AG10803 (cell line): ENCODE results near the gene COPRS.

Experiments used
- DNase-seq: peaks from one replicate; pipeline ENCODE4 v3.0.0; 2010; ENCODE audit warnings: low read depth
- H3K4me3 ChIP-seq: 2 replicates; pipeline ENCODE4 v1.5.1; 2011; ENCODE audit warnings: mild to moderate bottlenecking, low read length, control low read depth
- TF ChIP-seq, protein P1 (sequence below): conservative IDR thresholded peaks from 2 replicates; pipeline ENCODE4 v1.5.1; 2011; ENCODE audit warnings: mild to moderate bottlenecking, low read length, control low read depth, inconsistent platforms

Gene COPRS

DNA sequence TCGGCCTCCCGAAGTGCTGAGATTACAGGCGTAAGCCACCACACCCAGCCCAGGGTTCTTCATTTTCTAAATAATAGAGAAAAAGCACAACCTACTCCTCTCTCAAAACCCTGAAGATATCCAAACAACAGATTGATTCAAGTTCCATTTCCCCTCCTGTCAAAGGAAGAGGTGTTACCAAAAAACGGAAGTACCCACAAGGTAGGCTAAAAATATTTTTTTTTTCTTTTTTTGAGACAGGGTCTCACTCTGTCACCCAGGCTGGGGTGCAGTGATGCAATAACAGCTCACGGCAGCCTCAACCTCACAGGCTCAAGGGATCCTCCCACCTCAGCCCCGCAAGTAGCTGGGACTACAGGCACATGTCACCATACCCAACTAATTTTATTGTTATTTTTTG, 23.5 kb upstream of the COPRS start:
- H3K4me3 ChIP-seq = no peak overlapping the region
- no peak for DNase-seq
- TF ChIP-seq, protein P1, sequence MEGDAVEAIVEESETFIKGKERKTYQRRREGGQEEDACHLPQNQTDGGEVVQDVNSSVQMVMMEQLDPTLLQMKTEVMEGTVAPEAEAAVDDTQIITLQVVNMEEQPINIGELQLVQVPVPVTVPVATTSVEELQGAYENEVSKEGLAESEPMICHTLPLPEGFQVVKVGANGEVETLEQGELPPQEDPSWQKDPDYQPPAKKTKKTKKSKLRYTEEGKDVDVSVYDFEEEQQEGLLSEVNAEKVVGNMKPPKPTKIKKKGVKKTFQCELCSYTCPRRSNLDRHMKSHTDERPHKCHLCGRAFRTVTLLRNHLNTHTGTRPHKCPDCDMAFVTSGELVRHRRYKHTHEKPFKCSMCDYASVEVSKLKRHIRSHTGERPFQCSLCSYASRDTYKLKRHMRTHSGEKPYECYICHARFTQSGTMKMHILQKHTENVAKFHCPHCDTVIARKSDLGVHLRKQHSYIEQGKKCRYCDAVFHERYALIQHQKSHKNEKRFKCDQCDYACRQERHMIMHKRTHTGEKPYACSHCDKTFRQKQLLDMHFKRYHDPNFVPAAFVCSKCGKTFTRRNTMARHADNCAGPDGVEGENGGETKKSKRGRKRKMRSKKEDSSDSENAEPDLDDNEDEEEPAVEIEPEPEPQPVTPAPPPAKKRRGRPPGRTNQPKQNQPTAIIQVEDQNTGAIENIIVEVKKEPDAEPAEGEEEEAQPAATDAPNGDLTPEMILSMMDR = no peak

DNA sequence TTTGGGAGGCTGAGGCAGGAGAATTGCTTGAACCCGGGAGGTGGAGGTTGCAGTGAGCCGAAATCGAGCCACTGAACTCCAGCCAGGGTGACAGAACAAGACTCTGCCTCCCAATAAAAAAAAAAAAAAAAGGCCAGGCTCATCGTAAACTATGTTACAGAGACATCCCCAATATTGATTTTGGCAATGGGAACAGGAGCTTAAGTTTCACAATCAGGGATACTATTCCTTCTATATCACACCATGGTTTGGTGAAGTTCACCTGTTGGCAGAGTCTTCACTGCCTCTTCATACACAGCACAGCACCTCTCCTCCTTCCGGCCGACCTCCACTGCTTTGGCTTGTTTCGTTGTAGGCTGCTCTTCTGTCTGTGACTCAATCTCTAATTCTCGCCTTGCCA, 21.3 kb upstream of the COPRS start:
- no peak overlapping the region for H3K4me3 ChIP-seq
- no peak for DNase-seq
- TF ChIP-seq, protein P1 = no peak

DNA sequence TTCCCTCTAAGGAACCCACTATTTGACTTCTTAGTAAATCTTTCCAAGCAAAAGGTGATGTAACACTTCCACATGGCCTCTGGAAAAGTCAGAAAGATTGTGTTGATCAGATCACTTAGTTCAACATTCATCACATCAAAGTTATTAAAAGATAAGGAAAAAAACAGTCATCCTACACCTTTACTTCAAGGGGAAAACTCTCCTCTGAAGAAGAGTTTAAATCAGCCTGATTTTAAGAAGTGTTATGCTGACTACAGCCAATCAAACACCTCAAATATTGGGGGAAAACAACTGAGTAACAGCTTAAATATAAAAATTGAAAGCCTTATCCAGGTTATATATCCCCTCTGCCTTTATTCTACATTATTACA, 19.6 kb upstream of the COPRS start:
- TF ChIP-seq, protein P1 = no peak
- DNase-seq = no peak
- no peak overlapping the region for H3K4me3 ChIP-seq

DNA sequence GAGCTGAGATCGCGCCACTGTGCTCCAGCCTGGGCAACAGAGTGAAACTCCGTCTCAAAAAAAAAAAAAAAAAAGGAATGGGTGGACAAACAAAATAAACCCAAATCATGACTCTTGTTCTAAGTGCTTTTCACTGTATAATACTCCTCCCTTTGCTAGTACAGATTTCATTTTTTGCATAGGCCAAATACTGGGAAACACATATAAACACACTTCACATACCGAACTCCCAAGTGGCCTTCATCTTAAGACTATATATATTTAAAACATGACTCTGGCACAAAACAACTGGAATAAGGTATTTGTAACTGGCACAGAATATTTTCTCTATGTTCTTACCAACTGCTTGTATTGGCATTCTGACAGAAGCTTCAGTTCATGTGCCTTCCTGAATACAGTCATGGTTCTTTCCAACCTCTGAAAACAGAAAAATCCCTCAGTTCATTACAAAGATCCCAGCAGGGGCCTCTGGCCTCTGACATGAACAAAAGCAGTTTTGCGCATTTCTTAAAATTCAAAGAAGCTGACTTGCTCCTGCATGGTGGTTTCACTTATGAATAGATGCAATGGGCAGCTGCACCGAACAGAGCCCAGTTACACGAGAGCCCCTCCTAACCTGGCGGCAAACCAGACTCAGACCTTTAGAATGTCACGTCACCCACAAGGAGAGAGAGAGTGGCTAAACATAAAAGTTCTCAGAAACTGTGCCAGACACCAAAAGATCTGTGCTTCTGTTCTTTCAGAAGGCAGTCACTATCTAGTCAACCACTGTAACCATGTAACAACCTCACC, 19.1 kb upstream of the COPRS start:
- DNase-seq = no peak
- TF ChIP-seq, protein P1 = no peak
- H3K4me3 ChIP-seq = no peak overlapping the region

DNA sequence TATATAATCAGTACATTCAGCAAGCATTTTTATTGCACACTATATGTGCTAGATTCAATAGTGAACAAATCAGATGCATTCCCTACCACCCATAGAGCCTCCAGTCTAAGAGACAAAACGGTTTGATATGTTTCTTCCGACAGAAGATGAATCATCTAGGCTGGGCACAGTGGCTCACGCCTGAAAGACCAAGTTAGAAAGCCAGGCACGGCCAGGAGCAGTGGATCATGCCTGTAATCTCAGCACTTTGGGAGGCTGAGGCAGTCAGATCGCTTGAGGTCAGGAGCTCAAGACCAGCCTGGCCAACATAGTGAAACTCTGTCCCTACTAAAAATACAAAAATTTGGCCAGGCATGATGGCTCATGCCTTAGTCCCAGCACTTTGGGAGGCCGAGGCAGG, 18.3 kb upstream of the COPRS start:
- no peak for DNase-seq
- no peak overlapping the region for H3K4me3 ChIP-seq
- TF ChIP-seq, protein P1 = no peak

DNA sequence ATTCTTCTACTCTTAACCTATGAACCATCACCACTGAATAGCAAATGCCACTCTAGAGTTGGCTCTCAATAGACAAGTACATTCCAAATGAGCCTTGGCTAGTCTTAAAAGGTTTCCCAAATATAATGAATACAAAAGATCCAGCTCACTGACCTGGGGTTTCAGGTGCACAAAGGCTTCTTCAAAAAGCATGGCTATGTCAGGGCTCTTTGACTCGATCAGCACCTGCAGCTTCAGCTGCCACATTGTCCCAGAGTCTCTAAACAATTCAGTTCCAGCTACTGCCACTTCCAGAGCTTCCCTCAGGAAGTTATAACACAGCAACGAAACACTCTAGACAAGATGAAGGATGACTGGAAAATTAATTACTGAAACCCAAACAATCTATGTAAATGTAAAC, 16.0 kb upstream of the COPRS start:
- H3K4me3 ChIP-seq = no peak overlapping the region
- DNase-seq = no peak
- TF ChIP-seq, protein P1 = no peak

DNA sequence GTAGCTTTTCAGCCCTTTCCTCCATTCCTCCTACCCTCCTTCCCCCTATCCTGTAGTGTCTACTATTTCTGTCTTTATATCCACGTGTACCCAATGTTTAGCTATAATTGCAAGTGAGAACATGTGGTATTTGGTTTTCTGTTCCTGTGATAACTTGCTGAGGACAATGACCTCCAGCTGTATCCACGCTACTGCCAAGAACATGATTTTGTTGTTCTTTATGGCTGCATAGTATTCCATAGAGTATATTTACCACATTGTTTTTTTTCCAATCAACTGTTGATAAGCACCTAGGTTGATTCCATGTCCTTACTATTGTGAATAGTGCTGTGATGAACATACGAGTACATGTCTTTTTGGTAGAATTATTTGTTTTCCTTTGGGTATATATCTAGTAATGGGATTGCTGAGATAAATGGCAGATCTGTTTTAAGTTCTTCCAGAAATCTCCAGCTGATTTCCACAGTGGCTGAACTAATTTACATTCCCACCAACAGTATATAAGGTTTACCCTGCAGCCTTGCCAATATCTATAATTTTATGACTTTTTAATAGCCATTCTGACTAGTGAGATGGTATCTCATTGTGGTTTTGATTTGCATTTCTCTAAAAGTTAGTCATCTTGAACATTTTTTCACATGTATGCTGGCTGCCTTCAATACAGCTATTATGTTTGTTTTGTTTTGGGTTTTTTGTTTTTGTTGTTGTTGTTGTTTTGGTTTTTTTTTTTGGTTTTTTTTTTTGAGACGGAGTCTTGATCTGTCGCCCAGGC, 10.9 kb upstream of the COPRS start:
- peak; percentile 13 for DNase-seq
- no peak overlapping the region for H3K4me3 ChIP-seq
- TF ChIP-seq, protein P1 = no peak
